GM12878 (cell line): ENCODE measurements around the gene PTPN22. TPM values are rescaled to one million over a fixed set of nuclear protein-coding genes. Genes with fewer than 3 reads are reported as not detected.

Experiments used
- ATAC-seq: fragments of 200-7000 bp; cut with Tn5 transposase; 3 replicates; pipeline ENCODE4 v1.9.1; 2020; ENCODE audit warnings: mild to moderate bottlenecking, moderate library complexity
- BruUV-seq: library from RNA; stranded (reverse); fragments of 400-500 nt; replicated peaks from 2 replicates; lab custom pipeline; 2021; lab: Mats Ljungman, UMichigan
- CTCF ChIA-PET: fragments of 300-600 bp; sonication (Branson Sonifier 250); formaldehyde crosslinking; extraction: SDS; loops from one replicate; lab custom pipeline; 2021; ENCODE audit warnings: inconsistent platforms; lab: Yijun Ruan, JAX
- POLR2A ChIA-PET: fragments of 350-600 bp; formaldehyde crosslinking; extraction: SDS; loops from one replicate; lab custom pipeline; 2021; ENCODE audit warnings: inconsistent platforms; lab: Charles Lee
- RAD21 ChIA-PET: fragments of 300-600 bp; sonication (Branson Sonifier 250); formaldehyde crosslinking; loops from one replicate; lab custom pipeline; 2023; ENCODE audit warnings: antibody characterized with exemption; ENCODE audit not compliant: unreplicated experiment; lab: Charles Lee
- SMC1A ChIA-PET: fragments of 300-600 bp; sonication (Branson Sonifier 250); formaldehyde crosslinking; loops from one replicate; lab custom pipeline; 2023; ENCODE audit not compliant: unreplicated experiment, uncharacterized antibody; lab: Charles Lee
- DNase-seq: peaks from one replicate; pipeline ENCODE4 v3.0.0-alpha.2; 2011; ENCODE audit warnings: low read depth, low spot score
- FAIRE-seq: peaks from 3 replicates; lab custom pipeline; 2011; peaks lifted over from hg19 to GRCh38; lab: Jason Lieb, UNC
- H2AFZ ChIP-seq: 2 replicates; pipeline ENCODE4 v1.6.0; 2011; ENCODE audit warnings: low read depth, low read length, control low read depth; ENCODE audit not compliant: control insufficient read depth
- H3K27ac ChIP-seq: 2 replicates; pipeline ENCODE4 v1.5.1; 2011; ENCODE audit warnings: control low read depth; ENCODE audit not compliant: control insufficient read depth, insufficient read depth
- H3K27me3 ChIP-seq, 2 experiments: replicated peaks in 1 of 2; 2 replicates each; pipeline versions ENCODE4 v1.6.0 to v1.6.1; 2011; ENCODE audit warnings: low read length in 1 of 2; ENCODE audit not compliant: control insufficient read depth in 2 of 2, insufficient read depth in 2 of 2
- H3K36me3 ChIP-seq, 2 experiments: 2 replicates each; pipeline ENCODE4 v1.5.1; 2011; ENCODE audit warnings: low read length in 1 of 2; ENCODE audit not compliant: control insufficient read depth in 2 of 2, insufficient read depth in 2 of 2
- H3K4me1 ChIP-seq: 2 replicates; pipeline ENCODE4 v1.6.1; 2011; ENCODE audit warnings: mild to moderate bottlenecking, low read length, moderate library complexity, mixed read lengths; ENCODE audit not compliant: control insufficient read depth, insufficient read depth
- H3K4me2 ChIP-seq: 2 replicates; pipeline ENCODE4 v1.6.0; 2011; ENCODE audit warnings: control low read depth; ENCODE audit not compliant: control insufficient read depth, insufficient read depth
- H3K4me3 ChIP-seq: fragments of 200-600 bp; sonication (generic); 2 replicates; pipeline ENCODE4 v1.5.1; 2016
- H3K79me2 ChIP-seq: 2 replicates; pipeline ENCODE4 v1.6.0; 2011; ENCODE audit warnings: low read length; ENCODE audit not compliant: control insufficient read depth, insufficient read depth
- H3K9ac ChIP-seq: 2 replicates; pipeline ENCODE4 v1.8.0; 2011; ENCODE audit warnings: low read length, control low read depth, mixed read lengths; ENCODE audit not compliant: control insufficient read depth, insufficient read depth
- H3K9me3 ChIP-seq: replicated peaks from 3 replicates; pipeline ENCODE4 v1.5.1; 2011; ENCODE audit warnings: mild to moderate bottlenecking, low read length; ENCODE audit not compliant: control insufficient read depth, insufficient read depth
- H4K20me1 ChIP-seq: 2 replicates; pipeline ENCODE4 v1.6.0; 2011; ENCODE audit not compliant: control insufficient read depth, insufficient read depth
- FOXM1 ChIP-seq: IDR thresholded peaks from 2 replicates; pipeline ENCODE4 v1.6.1; 2012; ENCODE audit warnings: low read depth, mild to moderate bottlenecking, inconsistent platforms, low read length, moderate library complexity
- HDGF ChIP-seq: fragments of 450-650 bp; IDR thresholded peaks from 2 replicates; pipeline ENCODE4 v1.6.1; 2016; ENCODE audit warnings: antibody characterized with exemption
- LARP7 ChIP-seq: fragments of 450-650 bp; IDR thresholded peaks from 2 replicates; pipeline ENCODE4 v1.6.1; 2017; ENCODE audit warnings: mild to moderate bottlenecking
- RAD21 ChIP-seq: IDR thresholded peaks from 2 replicates; pipeline ENCODE4 v1.6.1; 2011; ENCODE audit warnings: mild to moderate bottlenecking, low read depth, low read length, moderate library complexity; ENCODE audit not compliant: insufficient read depth
- SMAD1 ChIP-seq: fragments of 450-650 bp; IDR thresholded peaks from 2 replicates; pipeline ENCODE4 v1.6.1; 2018; ENCODE audit warnings: mild to moderate bottlenecking, low read depth; ENCODE audit not compliant: partially characterized antibody
- SPI1 ChIP-seq: IDR thresholded peaks from 2 replicates; pipeline ENCODE4 v1.6.1; 2011; ENCODE audit warnings: low read depth, mild to moderate bottlenecking, low read length, moderate library complexity, borderline replicate concordance; ENCODE audit not compliant: insufficient read depth
- TCF7 ChIP-seq: IDR thresholded peaks from 2 replicates; pipeline ENCODE4 v1.6.1; 2014; ENCODE audit warnings: antibody characterized with exemption, borderline replicate concordance
- ZBTB11 ChIP-seq: fragments of 450-650 bp; formaldehyde crosslinking; IDR thresholded peaks from 2 replicates; pipeline ENCODE4 v1.5.0; 2022; ENCODE audit warnings: mild to moderate bottlenecking, missing genetic modification characterization
- WGBS: methylation state at CpG from one replicate; pipeline ENCODE4 v1.1.6; 2016; ENCODE audit warnings: low lambda C conversion rate; ENCODE audit not compliant: insufficient replicate concordance, insufficient coverage; ENCODE audit errors: missing lambda C conversion rate; 5-methylcytosine and 5-hydroxymethylcytosine counted together
- in situ Hi-C: fragments of 300-500 bp; cut with MboI; formaldehyde crosslinking; loops from 9 replicates; pipeline ENCODE4 v1.14.3; 2018; ENCODE audit warnings: mixed read lengths
- intact Hi-C: fragments of 100-400 bp; cut with micrococcal nuclease; formaldehyde crosslinking; loops from one replicate; pipeline ENCODE4 v1.14.2; 2022; ENCODE audit not compliant: unreplicated experiment
- polyA plus RNA-seq, 11 experiments: library from polyadenylated mRNA; depleted of rRNA in 4 of 11; unstranded in 6 of 11; stranded (reverse) in 5 of 11; fragments of >200 nt; fragmentation: Nextera tagmentation in 4 of 11; fragmentation: Illumina TruSeq in 1 of 11; extraction: Ambion mirVana in 4 of 11; extraction: Trizol in 1 of 11; gene quantifications; 1 replicate in 1 of 11; 2 replicates in 10 of 11; pipeline versions ENCODE4 v1.2.1 to v1.2.3, GENCODE V29; 2011 to 2016; ENCODE audit warnings: inconsistent platforms in 2 of 11, missing spikeins in 2 of 11, low read depth in 1 of 11
- total RNA-seq, 4 experiments: library from RNA; depleted of rRNA in 3 of 4; stranded (reverse); fragments of >200 nt in 3 of 4; fragmentation: Illumina TruSeq in 1 of 4; extraction: Trizol in 1 of 4; gene quantifications; 2 replicates each; pipeline versions ENCODE4 v1.2.1 to v1.2.3, GENCODE V29; 2013 to 2021
- TF ChIP-seq, protein P1 (sequence below): fragments of 450-650 bp; formaldehyde crosslinking; IDR thresholded peaks from 2 replicates; pipeline ENCODE4 v1.4.0; 2022; ENCODE audit warnings: mild to moderate bottlenecking, moderate library complexity
- TF ChIP-seq, protein P2 (sequence below): fragments of 450-650 bp; IDR thresholded peaks from 2 replicates; pipeline ENCODE4 v1.6.1; 2016; ENCODE audit warnings: mild to moderate bottlenecking, moderate library complexity, borderline replicate concordance

The PTPN22 gene
- total and polyA plus RNA-seq, 10 of the 15 experiments (the other 5 are each of a cell fraction or from before 2014, with no cell fraction given), result 22.8 to 65.1 (median 44.9) TPM

DNA sequence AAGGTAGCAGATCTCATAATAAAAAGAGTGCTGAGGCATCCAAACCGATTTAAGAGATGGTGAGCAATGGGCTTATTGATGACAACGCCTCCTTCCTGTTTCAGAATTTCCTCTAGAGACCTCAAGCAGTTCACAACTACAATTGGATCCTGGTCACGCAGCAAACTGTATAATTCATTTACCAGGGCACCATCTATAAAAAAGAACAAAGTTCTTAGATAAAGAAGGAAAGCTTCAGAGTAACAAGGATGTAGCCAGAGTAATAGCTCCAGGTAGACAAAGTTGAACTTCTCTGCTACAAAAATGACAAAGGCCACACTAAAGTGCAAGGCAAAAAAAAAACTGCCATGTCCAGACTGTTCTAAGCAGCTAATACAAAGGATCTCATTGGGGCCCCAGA, 29.7 kb upstream of the PTPN22 start:
- intact Hi-C loops (loop anchor here (10.0 kb wide), 1 partner anchor 146 kb away; the partner anchor contains the start of gene PHTF1), in situ Hi-C loops (loop anchor here (5.0 kb wide), 1 partner anchor 64 kb away; no protein-coding TSS in a partner anchor)
- Histone ChIP-seq H3K27me3 (no peaks in the 10 kb centered on the region), H3K27ac (no peak overlapping the region), H3K4me3 (no peak overlapping the region), H3K9ac (no peak overlapping the region), H3K79me2 (peaks cover 31% of the 10 kb centered on the region), H4K20me1 (no peaks in the 10 kb centered on the region), H3K9me3 (no peaks in the 10 kb centered on the region), H3K36me3 (peaks cover 3 to 12% of the 10 kb centered on the region in 2 experiments; a peak in 2 of 4 replicates), H2AFZ (no peak overlapping the region), H3K4me2 (no peak overlapping the region), H3K4me1 (no peaks in the 10 kb centered on the region)
- no peak for FAIRE-seq
- no peak for DNase-seq
- WGBS, result 57% methylated on average over 3 of the region's 3 CpGs
- ChIA-PET CTCF (interaction anchor here (0.8 to 7.7 kb wide), 7 partner anchors 14 to 67 kb away, joined by 4 to 79 read pairs (median 44); partner anchors contain the start of genes BCL2L15 and HIPK1), SMC1A (interaction anchor here (0.9 to 7.9 kb wide), 8 partner anchors 12 to 84 kb away, joined by 3 to 205 read pairs (median 18); partner anchors contain the start of genes BCL2L15 and HIPK1), RAD21 (interaction anchor here (1.1 to 4.6 kb wide), 6 partner anchors 22 to 42 kb away, joined by 3 to 19 read pairs (median 4); no protein-coding TSS in a partner anchor), POLR2A (interaction anchor here (0.6 to 3.0 kb wide), 4 partner anchors 9 to 32 kb away, joined by 4 to 16 read pairs (median 5); no protein-coding TSS in a partner anchor)
- no peak for ATAC-seq
- no TSS peak for BruUV-seq
- TF ChIP-seq FOXM1 (no peak), RAD21 (no peak), HDGF (no peak), SPI1 (no peak), ZBTB11 (CRISPR knock-in tag) (no peak), TCF7 (no peak), SMAD1 (no peak), LARP7 (no peak)
- TF ChIP-seq, protein P1, sequence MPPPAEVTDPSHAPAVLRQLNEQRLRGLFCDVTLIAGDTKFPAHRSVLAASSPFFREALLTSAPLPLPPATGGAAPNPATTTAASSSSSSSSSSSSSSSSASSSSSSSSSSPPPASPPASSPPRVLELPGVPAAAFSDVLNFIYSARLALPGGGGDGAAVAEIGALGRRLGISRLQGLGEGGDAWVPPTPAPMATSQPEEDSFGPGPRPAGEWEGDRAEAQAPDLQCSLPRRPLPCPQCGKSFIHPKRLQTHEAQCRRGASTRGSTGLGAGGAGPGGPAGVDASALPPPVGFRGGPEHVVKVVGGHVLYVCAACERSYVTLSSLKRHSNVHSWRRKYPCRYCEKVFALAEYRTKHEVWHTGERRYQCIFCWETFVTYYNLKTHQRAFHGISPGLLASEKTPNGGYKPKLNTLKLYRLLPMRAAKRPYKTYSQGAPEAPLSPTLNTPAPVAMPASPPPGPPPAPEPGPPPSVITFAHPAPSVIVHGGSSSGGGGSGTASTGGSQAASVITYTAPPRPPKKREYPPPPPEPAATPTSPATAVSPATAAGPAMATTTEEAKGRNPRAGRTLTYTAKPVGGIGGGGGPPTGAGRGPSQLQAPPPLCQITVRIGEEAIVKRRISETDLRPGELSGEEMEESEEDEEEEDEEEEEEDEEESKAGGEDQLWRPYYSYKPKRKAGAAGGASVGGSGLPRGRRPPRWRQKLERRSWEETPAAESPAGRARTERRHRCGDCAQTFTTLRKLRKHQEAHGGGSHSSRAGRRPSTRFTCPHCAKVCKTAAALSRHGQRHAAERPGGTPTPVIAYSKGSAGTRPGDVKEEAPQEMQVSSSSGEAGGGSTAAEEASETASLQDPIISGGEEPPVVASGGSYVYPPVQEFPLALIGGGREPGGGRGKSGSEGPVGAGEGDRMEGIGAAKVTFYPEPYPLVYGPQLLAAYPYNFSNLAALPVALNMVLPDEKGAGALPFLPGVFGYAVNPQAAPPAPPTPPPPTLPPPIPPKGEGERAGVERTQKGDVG (CRISPR knock-in tag), result no peak
- TF ChIP-seq, protein P2, sequence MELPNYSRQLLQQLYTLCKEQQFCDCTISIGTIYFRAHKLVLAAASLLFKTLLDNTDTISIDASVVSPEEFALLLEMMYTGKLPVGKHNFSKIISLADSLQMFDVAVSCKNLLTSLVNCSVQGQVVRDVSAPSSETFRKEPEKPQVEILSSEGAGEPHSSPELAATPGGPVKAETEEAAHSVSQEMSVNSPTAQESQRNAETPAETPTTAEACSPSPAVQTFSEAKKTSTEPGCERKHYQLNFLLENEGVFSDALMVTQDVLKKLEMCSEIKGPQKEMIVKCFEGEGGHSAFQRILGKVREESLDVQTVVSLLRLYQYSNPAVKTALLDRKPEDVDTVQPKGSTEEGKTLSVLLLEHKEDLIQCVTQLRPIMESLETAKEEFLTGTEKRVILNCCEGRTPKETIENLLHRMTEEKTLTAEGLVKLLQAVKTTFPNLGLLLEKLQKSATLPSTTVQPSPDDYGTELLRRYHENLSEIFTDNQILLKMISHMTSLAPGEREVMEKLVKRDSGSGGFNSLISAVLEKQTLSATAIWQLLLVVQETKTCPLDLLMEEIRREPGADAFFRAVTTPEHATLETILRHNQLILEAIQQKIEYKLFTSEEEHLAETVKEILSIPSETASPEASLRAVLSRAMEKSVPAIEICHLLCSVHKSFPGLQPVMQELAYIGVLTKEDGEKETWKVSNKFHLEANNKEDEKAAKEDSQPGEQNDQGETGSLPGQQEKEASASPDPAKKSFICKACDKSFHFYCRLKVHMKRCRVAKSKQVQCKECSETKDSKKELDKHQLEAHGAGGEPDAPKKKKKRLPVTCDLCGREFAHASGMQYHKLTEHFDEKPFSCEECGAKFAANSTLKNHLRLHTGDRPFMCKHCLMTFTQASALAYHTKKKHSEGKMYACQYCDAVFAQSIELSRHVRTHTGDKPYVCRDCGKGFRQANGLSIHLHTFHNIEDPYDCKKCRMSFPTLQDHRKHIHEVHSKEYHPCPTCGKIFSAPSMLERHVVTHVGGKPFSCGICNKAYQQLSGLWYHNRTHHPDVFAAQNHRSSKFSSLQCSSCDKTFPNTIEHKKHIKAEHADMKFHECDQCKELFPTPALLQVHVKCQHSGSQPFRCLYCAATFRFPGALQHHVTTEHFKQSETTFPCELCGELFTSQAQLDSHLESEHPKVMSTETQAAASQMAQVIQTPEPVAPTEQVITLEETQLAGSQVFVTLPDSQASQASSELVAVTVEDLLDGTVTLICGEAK, result no peak
